Measurements from ENCODE around the gene ULK4.

ULK4 gene

GRCh38 chr3:41854956-41855355 lies 106.9 kb downstream of the ULK4 start:
- Histone ChIP-seq H3K36me3 (ENCODE audit: control insufficient read depth in 2 of 2, insufficient read depth in 1 of 2, low read length in 2 of 2) (no peaks in the 10 kb centered on the region), H3K9me3 (ENCODE audit: control insufficient read depth, insufficient read depth, low read depth, low read length) (no peaks in the 10 kb centered on the region), H3K27ac (ENCODE audit: extremely low read depth, low read depth, low read length) (no peak overlapping the region), H3K4me3 (ENCODE audit: low read depth, low read length) (no peak overlapping the region), H3K4me1 (ENCODE audit: control insufficient read depth, insufficient read depth, low read length) (no peaks in the 10 kb centered on the region)
- POLR2A ChIA-PET, result no interaction called here
- TF ChIP-seq ZNF830 (tag by site-specific recombination; IDR thresholded peaks at IDR 0.05; ENCODE audit: low read depth), result no peak
- TF ChIP-seq ZNF155 (tag by site-specific recombination; IDR thresholded peaks at IDR 0.05), result no peak
- no peak for TF ChIP-seq ZFP69B (tag by site-specific recombination; IDR thresholded peaks at IDR 0.05)
- no peak for TF ChIP-seq ZBTB26 (tag by site-specific recombination; optimal IDR thresholded peaks at IDR 0.05)
- TF ChIP-seq ZNF629 (tag by site-specific recombination; IDR thresholded peaks at IDR 0.05), result no peak
- no peak for TF ChIP-seq ZBTB8A (tag by site-specific recombination; IDR thresholded peaks at IDR 0.05)
- CTCF ChIA-PET, result no interaction called here

- Histone ChIP-seq H3K36me3 (ENCODE audit: control insufficient read depth in 2 of 2, insufficient read depth in 1 of 2, low read length in 2 of 2) (no peaks in the 10 kb centered on the region), H3K9me3 (ENCODE audit: control insufficient read depth, insufficient read depth, low read depth, low read length) (no peaks in the 10 kb centered on the region), H3K4me3 (ENCODE audit: low read depth, low read length) (no peak overlapping the region), H3K27ac (ENCODE audit: extremely low read depth, low read depth, low read length) (no peak overlapping the region), H3K4me1 (ENCODE audit: control insufficient read depth, insufficient read depth, low read length) (no peaks in the 10 kb centered on the region)
- TF ChIP-seq AEBP2 (tag by site-specific recombination; IDR thresholded peaks at IDR 0.05; ENCODE audit: borderline replicate concordance) (no peak), PBX3 (CRISPR knock-in tag; IDR thresholded peaks at IDR 0.05) (no peak), SP7 (tag by site-specific recombination; IDR thresholded peaks at IDR 0.05) (no peak), ZNF184 (tag by site-specific recombination; IDR thresholded peaks at IDR 0.05) (no peak), ZNF311 (tag by site-specific recombination; IDR thresholded peaks at IDR 0.05; ENCODE audit: borderline replicate concordance) (no peak), ZSCAN16 (tag by site-specific recombination; IDR thresholded peaks at IDR 0.05) (no peak), ZNF544 (tag by site-specific recombination; IDR thresholded peaks at IDR 0.05) (no peak), REST (tag by site-specific recombination; IDR thresholded peaks at IDR 0.05) (no peak), ZNF449 (tag by site-specific recombination; IDR thresholded peaks at IDR 0.05) (no peak), ZNF596 (tag by site-specific recombination; IDR thresholded peaks at IDR 0.05) (no peak), ZNF670 (tag by site-specific recombination; IDR thresholded peaks at IDR 0.05; ENCODE audit: low read depth) (no peak), ZNF501 (tag by site-specific recombination; IDR thresholded peaks at IDR 0.05) (no peak), ZNF26 (tag by site-specific recombination; IDR thresholded peaks at IDR 0.05) (no peak), ZBTB17 (tag by site-specific recombination; IDR thresholded peaks at IDR 0.05) (no peak), ZNF248 (tag by site-specific recombination; IDR thresholded peaks at IDR 0.05) (no peak)
- ChIA-PET CTCF (interaction anchor here (0.7 kb wide), 1 partner anchor 42 kb away, joined by 4 read pairs; no protein-coding TSS in a partner anchor), POLR2A (no interaction called here)
Measured at GRCh38 chr3:41853540-41854196, 108.2 kb downstream of the ULK4 start.
